MM.1S (cell line): Measurements from ENCODE around the gene NCOA4.

ENCODE experiments used
- CTCF ChIP-seq: fragments of 300-600 bp; sonication (generic); IDR thresholded peaks from 2 replicates; pipeline ENCODE4 v1.5.1; 2016; ENCODE audit warnings: antibody characterized with exemption, low read length, mixed read lengths
- EZH2 ChIP-seq: fragments of 300-600 bp; sonication (generic); optimal IDR thresholded peaks from 2 replicates; pipeline ENCODE3; 2017; ENCODE audit warnings: low read depth, mild to moderate bottlenecking, antibody characterized with exemption, low read length, mixed read lengths
- EZH2phosphoT487 ChIP-seq: fragments of 300-600 bp; sonication (generic); IDR thresholded peaks from 2 replicates; pipeline ENCODE4 v1.6.1; 2018; ENCODE audit warnings: antibody characterized with exemption, low read length

GRCh38 chr10:46052791-46053375 lies 22.5 kb upstream of the NCOA4 start:
- TF ChIP-seq EZH2 (no peak), CTCF (no peak), EZH2phosphoT487 (no peak)
